Measurements from ENCODE around the gene POP7.
"Not testable (repeated sequence)": the region's sequence is repeated elsewhere in the genome, so short reads cannot be mapped to it uniquely, and the experiment has no call there.

POP7 gene

GRCh38 chr7:100705753-100706671, at the start of gene POP7:
TSS of gene POP7 (plus strand) at chr7:100706121. CDS start at chr7:100706831, 710 bp downstream.
- DNase-seq: peak; percentile 64

DNA sequence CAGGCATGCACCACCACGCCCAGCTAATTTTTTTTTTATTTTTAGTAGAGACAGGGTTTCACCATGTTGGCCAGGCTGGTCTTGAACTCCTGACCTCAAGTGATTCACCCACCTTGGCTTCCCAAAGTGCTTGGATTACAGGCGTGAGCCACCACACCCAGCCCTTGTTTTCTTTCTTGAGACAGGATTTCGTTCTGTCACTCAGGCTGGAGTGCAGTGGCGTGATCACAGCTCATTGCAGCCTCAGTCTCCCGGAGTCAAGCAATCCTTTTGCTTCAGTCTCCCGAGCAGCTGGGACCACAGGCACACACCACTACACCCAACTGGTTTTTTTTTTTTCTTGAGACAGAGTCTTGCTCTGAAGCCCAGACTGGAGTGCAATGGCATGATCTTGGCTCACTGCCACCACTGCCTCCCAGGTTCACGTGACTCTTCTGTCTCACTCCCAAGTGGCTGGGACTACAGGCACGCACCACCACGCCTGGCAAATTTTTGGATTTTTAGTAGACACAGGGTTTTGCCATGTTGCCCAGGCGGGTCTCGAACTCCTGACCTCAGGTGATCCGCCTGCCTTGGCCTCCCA, 43.6 kb upstream of the POP7 start:
- DNase-seq: not testable (repeated sequence)

GRCh38 chr7:100665168-100665726, 40.7 kb upstream of the POP7 start:
- DNase-seq: no peak

- DNase-seq: no peak
Observed at GRCh38 chr7:100667331-100668068, 38.4 kb upstream of the POP7 start.

DNA sequence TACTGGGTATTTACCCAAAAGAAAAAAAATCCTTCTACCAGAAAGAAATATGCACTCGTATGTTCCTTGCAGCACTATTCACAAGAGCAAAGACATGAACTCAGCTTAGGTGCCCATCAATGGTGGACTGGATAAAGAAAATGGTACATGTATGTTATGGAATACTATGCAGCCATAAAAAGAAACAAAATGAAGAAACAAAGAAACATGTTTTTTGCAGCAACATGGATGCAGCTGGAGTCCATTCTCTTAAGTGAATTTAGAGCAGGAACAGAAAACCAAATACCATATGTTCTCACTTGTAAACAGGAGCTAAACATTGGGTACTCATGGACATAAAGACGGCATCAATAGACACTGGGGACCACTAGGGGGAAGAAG, 37.9 kb upstream of the POP7 start:
- DNase-seq: no peak

DNA sequence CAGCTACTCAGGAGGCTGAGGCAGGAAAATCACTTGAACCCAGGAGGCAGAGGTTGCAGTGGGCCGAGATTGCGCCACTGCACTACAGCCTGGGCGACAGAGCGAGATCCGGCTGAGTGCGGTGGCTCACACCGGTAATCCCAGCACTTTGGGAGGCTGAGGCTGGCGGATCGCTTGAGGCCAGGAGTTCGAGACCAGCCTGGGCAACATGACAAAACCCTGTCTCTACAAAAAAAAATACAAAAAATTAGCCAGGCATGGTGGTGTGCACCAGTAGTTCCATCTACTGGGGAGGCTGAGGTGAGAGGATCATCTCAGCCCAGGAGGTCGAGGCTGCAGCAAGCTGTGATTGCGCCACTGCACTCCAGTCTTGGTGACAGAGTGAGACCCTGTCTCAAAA, 36.8 kb upstream of the POP7 start:
- not testable (repeated sequence) for DNase-seq

DNA sequence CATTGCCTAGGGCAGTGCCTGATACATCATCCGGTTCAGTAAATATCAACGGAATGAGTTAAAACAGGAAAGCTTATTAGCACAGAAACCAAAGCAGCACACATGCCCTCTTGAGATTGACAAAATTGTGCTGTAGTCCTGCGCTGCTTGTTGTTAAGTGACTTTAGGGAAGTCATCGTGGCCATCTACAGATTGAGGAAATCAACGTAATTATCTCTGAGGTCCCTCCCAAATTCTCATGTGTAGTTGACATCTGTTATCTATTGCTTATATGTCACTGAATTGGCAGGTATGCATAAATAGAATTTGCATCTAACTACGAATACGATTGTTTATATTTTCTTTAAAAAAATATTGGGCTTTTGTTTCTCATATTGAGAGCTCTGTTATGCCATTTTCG, 35.8 kb upstream of the POP7 start:
- no peak for DNase-seq

DNA sequence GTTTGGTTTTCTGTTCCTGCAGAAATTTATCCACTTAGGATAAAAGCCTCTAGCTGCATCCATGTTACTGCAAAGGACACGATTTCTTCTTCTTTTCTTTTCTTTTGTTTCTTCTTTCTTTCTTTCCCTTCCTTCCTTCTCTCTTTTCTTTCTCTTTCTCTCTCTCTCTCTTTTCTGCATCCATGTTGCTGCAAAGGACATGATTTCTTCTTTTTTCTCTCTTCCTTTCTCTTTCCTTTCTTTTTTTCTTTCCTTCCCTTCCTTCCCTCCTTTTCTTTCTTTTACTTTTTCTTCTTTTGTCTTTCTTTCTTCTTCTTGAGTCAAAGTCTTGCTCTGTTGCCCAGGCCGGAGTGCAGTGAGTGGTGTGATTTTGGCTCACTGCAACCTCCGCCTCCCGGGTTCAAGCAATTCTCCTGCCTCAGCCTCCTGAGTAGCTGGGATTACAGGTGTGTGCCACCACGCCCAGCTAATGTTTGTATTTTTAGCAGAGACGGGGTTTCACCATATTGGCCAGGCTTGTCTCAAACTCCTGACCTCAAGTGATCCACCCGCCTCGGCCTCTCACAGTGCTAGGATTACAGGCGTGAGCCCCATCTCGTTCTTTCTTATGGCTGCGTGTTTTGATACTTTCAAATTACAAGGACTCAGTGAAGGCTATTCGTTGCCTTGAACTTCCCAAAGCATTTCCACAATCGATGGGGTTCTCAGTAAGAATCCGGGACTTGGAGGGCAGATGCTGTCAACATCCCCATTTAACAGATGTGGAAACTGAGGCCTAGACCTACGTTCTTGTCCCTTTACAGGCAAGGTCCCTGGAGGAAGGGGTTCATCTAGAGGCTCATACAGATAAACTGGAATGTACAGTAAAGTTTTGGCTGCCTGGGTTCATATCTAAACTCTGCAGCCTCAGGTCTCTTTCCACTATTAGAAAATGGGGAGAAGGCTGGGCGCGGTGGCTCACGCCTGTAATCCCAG, 34.3 kb upstream of the POP7 start:
- no peak for DNase-seq

DNA sequence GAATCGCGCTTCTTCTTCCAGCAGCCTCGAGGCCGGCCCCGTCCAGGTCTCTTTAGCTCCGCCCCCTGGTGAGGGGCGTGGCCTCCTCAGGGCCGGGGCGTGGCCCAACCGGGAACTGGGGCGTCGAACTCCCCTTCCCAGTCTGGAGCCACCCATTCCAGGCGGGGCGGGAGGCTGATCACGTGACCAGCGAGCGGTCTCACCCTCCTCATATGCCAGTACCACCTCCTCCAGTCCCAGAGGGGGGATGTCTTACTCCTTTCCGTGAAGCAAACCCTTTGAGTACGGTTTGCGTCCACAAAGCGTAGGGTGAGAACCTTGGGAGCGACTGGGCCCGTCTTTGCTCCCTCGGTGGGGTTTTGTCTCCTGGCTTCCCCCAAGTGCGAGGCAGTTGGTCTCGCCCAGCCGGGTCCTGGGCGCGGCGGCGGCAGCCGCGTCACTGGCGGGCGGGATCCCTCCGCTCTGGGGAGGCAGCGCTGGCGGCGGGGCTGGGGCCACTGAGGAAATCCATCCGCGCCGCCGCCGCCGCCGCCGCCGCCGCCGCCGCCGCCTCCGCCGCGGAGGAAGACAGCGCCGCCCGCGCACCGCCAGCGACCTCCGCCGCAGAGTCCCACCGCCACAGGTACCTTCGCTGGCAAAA, 32.5 kb upstream of the POP7 start, which contains the start of gene GNB2:
GNB2 (plus strand) TSS at position 439 of the 640 bp plus-strand sequence. CDS start 2,526 bp downstream, outside the sequence.
- peak; percentile 82 for DNase-seq

GRCh38 chr7:100673942-100674410, 31.9 kb upstream of the POP7 start:
- no peak for DNase-seq

- no peak for DNase-seq
Observed at GRCh38 chr7:100674411-100675104, 31.4 kb upstream of the POP7 start.

DNA sequence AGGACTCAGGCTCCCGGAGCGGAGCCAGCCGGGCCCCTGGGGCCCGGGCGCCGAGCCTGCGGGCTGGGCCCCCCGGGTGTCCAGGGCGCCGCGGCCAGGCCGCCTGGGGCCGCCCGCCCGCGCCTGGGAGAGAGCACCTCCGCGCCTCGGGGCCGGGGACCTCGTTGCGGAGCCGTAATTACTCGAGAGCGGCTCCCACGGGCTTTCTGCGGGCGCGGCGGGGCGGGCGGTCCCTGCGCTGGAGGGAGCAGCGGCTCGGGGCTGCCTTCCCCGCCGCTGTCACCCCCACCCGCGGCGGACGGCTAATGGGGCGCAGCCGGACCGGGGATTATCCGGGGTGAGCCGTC, 30.8 kb upstream of the POP7 start:
- no peak for DNase-seq

DNA sequence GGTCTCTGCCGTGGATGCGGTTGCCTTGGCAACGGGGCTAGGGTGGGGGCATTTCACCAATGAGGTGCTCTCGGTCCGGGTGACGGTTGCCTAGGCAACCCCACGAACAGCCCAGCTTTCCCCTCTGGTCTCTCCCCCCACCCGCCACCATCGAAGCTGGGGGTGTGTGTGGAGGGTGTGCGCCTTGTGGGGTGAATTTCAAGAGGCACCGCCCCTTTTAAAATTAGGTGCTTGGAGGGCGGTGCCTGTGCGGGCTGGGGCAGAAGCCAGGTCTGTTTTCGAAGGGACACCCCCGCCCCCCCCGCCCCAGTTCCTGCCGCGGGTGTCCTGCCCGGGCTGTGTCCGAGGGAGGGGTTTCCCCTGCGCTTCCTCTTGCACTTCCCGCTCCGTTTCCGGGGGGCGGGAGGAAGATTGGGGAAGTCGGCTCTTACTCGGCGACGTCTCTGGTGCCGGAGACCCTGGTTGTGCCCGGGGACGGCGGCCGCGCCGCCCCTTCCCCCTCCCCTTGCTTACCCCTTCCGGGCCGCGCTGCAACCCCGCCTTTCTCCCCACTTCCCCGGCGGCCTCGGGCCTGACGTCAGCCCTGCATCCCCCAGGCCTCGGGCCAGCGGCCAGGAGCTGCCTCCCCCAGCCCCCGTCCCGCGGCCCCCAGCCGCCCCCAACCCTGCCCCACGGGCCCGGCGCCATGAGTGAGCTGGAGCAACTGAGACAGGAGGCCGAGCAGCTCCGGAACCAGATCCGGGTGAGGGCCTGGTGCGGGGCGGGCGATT, 30.2 kb upstream of the POP7 start:
- DNase-seq: peak; percentile 29

DNA sequence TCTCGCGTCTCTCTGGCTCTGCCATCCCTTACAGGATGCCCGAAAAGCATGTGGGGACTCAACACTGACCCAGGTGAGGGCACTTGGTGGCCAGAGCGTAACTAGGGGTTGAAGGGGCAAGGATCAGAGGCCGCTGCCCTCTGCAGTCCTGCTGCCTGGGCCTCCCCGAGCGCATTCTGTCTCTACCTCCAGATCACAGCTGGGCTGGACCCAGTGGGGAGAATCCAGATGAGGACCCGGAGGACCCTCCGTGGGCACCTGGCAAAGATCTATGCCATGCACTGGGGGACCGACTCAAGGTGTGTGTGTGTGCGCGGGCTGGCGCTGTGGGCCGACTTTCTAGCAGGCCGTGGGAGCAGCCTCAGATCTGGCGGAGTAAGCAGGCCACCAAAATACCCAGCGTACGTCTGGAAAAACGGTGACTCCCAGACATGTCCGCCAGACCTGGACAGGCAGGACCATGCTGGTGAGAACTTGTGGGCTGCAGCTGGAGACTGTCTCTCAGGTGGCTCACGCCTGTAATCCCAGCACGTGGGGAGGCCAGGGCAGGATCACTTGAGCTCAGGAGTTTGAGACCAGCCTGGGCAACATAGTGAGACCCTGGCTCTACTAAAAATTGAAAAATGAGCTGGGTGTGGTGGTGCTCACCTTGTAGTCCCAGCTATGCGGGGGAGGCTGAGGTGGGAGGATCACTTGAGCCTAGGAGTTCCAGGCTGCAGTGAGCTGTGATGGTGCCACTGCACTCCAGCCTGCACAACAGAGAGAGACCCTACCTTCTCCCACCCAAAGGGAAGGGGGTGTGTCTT, 29.2 kb upstream of the POP7 start:
- DNase-seq: no peak

DNA sequence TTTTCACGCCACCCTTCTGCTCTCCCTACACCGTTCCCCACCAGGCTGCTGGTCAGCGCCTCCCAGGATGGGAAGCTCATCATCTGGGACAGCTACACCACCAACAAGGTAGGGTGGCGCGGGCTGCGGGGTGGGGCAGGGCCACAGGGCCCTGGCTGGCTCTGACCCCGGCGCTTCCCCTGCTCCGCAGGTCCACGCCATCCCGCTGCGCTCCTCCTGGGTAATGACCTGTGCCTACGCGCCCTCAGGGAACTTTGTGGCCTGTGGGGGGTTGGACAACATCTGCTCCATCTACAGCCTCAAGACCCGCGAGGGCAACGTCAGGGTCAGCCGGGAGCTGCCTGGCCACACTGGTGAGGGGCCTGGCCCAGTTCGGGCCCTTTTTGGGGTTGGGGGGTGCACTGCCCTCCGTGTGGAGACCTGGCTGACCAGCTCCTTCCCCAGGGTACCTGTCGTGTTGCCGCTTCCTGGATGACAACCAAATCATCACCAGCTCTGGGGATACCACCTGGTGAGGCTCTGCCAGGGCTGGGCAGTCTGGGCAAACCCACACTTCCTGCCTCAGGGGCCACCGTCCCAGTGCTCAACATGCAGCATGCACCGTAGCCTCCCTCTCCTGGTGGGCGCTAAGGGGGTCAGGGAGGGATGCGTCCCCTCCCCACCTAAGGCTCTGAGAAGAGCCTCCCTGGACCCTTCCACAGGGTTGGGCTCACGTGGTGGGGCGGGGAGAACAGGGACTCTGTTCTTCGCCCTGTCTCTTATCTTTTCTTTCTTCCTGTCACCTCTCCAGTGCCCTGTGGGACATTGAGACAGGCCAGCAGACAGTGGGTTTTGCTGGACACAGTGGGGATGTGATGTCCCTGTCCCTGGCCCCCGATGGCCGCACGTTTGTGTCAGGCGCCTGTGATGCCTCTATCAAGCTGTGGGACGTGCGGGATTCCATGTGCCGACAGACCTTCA, 28.3 kb upstream of the POP7 start:
- DNase-seq: no peak

DNA sequence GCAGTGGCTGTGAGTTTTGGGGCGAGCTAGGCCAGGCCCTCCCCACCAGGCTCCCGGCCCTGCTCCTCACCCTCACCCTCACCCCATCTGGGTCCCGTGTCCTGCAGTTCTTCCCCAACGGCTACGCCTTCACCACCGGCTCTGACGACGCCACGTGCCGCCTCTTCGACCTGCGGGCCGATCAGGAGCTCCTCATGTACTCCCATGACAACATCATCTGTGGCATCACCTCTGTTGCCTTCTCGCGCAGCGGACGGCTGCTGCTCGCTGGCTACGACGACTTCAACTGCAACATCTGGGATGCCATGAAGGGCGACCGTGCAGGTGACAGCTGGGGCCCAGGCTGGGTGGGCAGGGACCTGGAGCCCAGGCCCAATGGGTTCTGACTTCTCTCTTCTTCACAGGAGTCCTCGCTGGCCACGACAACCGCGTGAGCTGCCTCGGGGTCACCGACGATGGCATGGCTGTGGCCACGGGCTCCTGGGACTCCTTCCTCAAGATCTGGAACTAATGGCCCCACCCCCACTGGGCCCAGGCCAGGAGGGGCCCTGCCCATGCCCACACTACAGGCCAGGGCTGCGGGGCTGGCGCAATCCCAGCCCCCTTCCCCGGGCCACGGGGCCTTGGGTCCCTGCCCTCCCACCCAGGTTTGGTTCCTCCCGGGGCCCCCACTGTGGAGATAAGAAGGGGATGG, 27.5 kb upstream of the POP7 start:
- no peak for DNase-seq

All from KG1 (cell line).